Activated CD4-positive, alpha-beta T cell treated with anti-CD3 and anti-CD28 coated beads, Interleukin-2, amount 10 ng/mL, durations not matched to agents 7 days and 5 days (primary cell): ENCODE results near the gene C7orf33. TPM values are rescaled to one million over a fixed set of nuclear protein-coding genes. Genes with fewer than 3 reads are reported as not detected.

Experiments used
- CTCF ChIA-PET: fragments of 350-600 bp; sonication (Branson Sonifier 250); formaldehyde crosslinking; loops from one replicate; lab custom pipeline; 2021; ENCODE audit warnings: antibody characterized with exemption; lab: Charles Lee
- POLR2A ChIA-PET: fragments of 350-600 bp; sonication (Branson Sonifier 250); formaldehyde crosslinking; loops from one replicate; lab custom pipeline; 2021; ENCODE audit warnings: antibody characterized with exemption; lab: Charles Lee
- DNase-seq: peaks from one replicate; pipeline ENCODE4 v3.0.0-alpha.2; 2020
- H3K27ac Mint-ChIP-seq: one replicate; pipeline ENCODE4 v1.8.0; 2021; ENCODE audit warnings: mild to moderate bottlenecking, moderate library complexity, mixed read lengths
- H3K27me3 Mint-ChIP-seq: one replicate; pipeline ENCODE4 v1.8.0; 2021; ENCODE audit warnings: mixed read lengths
- H3K36me3 Mint-ChIP-seq: one replicate; pipeline ENCODE4 v1.8.0; 2021; ENCODE audit warnings: low read depth, mixed read lengths
- H3K4me1 Mint-ChIP-seq: one replicate; pipeline ENCODE4 v1.8.0; 2021; ENCODE audit warnings: mixed read lengths
- H3K4me3 Mint-ChIP-seq: one replicate; pipeline ENCODE4 v1.8.0; 2021; ENCODE audit warnings: mild to moderate bottlenecking, moderate library complexity, mixed read lengths
- H3K9me3 Mint-ChIP-seq: one replicate; pipeline ENCODE4 v1.8.0; 2021; ENCODE audit warnings: mixed read lengths
- total RNA-seq, 2 experiments: library from RNA; stranded (reverse); gene quantifications; one replicate each; pipeline ENCODE4 v1.2.3, GENCODE V29; 2021

Gene C7orf33
- total RNA-seq = not detected

DNA sequence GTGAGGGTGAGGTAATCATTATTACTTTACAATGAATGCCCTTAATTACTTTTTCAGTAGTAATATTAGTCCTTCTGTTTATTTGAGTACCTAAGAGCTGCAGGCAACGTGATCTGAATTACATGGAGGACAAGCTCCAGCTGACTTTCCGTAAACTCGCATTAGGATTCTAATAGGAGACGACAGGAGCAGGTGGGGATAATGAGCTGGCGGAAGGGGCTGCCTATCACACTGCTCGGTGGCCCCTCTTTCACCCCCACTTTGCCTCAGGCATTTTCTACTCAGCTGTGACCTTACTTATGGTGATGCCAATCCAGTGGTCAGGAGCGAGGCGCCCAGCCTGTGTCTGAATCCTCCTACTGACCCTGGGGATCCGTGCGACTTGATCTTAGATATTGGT, at the start of gene C7orf33:
C7orf33 (plus strand) TSS at position 296 of the 400 bp plus-strand sequence. CDS start 160 bp downstream, outside the sequence.
- Mint-ChIP-seq H3K27me3 (peaks cover 28% of the 10 kb centered on the region), H3K27ac (no peak within 1 kb of the TSS), H3K36me3 (no peaks in the 10 kb centered on the region), H3K4me3 (no peak within 1 kb of the TSS), H3K9me3 (no peaks in the 10 kb centered on the region), H3K4me1 (no peaks in the 10 kb centered on the region)
- no peak for DNase-seq
- ChIA-PET POLR2A (no interaction called here), CTCF (no interaction called here)

- no peaks in the 10 kb centered on the region for H3K36me3 Mint-ChIP-seq
- peaks cover 1% of the 10 kb centered on the region for H3K27me3 Mint-ChIP-seq
- CTCF ChIA-PET = no interaction called here
- H3K27ac Mint-ChIP-seq = no peak overlapping the region
- DNase-seq = no peak
- H3K4me3 Mint-ChIP-seq = no peak overlapping the region
- H3K9me3 Mint-ChIP-seq = no peaks in the 10 kb centered on the region
- POLR2A ChIA-PET = no interaction called here
- no peaks in the 10 kb centered on the region for H3K4me1 Mint-ChIP-seq
These were observed 48.6 kb upstream of the C7orf33 start for GRCh38 chr7:148541891-148542504.

GRCh38 chr7:148543302-148543701, 47.3 kb upstream of the C7orf33 start:
- Mint-ChIP-seq H3K27ac (no peak overlapping the region), H3K27me3 (peaks cover 7% of the 10 kb centered on the region), H3K9me3 (peaks cover 2% of the 10 kb centered on the region), H3K4me3 (no peak overlapping the region), H3K36me3 (no peaks in the 10 kb centered on the region), H3K4me1 (no peaks in the 10 kb centered on the region)
- ChIA-PET CTCF (no interaction called here), POLR2A (no interaction called here)
- no peak for DNase-seq

DNA sequence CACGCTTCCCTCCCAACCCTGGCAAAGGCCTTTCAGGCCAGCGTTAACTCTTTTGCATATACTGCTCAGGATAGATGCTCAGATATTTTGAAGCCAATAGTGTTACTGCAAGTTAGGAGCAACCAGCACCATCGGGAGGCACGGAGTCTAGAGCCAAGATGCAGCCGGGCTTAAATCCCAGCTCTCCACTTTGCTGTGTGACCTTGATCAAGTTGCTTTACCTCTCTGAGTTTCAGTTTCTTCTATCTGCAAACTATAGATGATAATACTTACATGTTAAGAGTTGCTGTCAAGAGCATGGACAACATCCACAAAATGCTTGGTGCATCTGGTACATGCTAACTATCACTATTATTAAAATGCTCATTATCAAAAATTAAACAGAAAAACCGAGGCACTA, 45.4 kb upstream of the C7orf33 start:
- no peak for DNase-seq
- ChIA-PET CTCF (no interaction called here), POLR2A (no interaction called here)
- no peak overlapping the region for H3K27ac Mint-ChIP-seq
- no peaks in the 10 kb centered on the region for H3K36me3 Mint-ChIP-seq
- H3K4me1 Mint-ChIP-seq = no peaks in the 10 kb centered on the region
- peaks cover 6% of the 10 kb centered on the region for H3K9me3 Mint-ChIP-seq
- H3K27me3 Mint-ChIP-seq = peaks cover 12% of the 10 kb centered on the region
- no peak overlapping the region for H3K4me3 Mint-ChIP-seq

GRCh38 chr7:148545932-148546331, 44.6 kb upstream of the C7orf33 start:
- DNase-seq = no peak
- H3K4me1 Mint-ChIP-seq = peaks cover under 1% of the 10 kb centered on the region
- no peak overlapping the region for H3K27ac Mint-ChIP-seq
- H3K9me3 Mint-ChIP-seq = peaks cover 6% of the 10 kb centered on the region
- H3K36me3 Mint-ChIP-seq = no peaks in the 10 kb centered on the region
- H3K4me3 Mint-ChIP-seq = no peak overlapping the region
- peaks cover 12% of the 10 kb centered on the region for H3K27me3 Mint-ChIP-seq
- POLR2A ChIA-PET = no interaction called here
- CTCF ChIA-PET = no interaction called here

- H3K27ac Mint-ChIP-seq = no peak overlapping the region
- H3K9me3 Mint-ChIP-seq = peaks cover 6% of the 10 kb centered on the region
- H3K36me3 Mint-ChIP-seq = no peaks in the 10 kb centered on the region
- peaks cover 13% of the 10 kb centered on the region for H3K27me3 Mint-ChIP-seq
- no peak for DNase-seq
- POLR2A ChIA-PET = no interaction called here
- peaks cover 7% of the 10 kb centered on the region for H3K4me1 Mint-ChIP-seq
- CTCF ChIA-PET = interaction anchor here (0.6 kb wide), 1 partner anchor 363 kb away, joined by 3 read pairs; no protein-coding TSS in a partner anchor
- H3K4me3 Mint-ChIP-seq = no peak overlapping the region
These were observed 43.7 kb upstream of the C7orf33 start for GRCh38 chr7:148546857-148547256.

GRCh38 chr7:148547951-148548350, 42.6 kb upstream of the C7orf33 start:
- DNase-seq = no peak
- Mint-ChIP-seq H3K4me3 (no peak overlapping the region), H3K27me3 (peaks cover 23% of the 10 kb centered on the region), H3K9me3 (peaks cover 6% of the 10 kb centered on the region), H3K36me3 (no peaks in the 10 kb centered on the region), H3K4me1 (peaks cover 7% of the 10 kb centered on the region), H3K27ac (no peak overlapping the region)
- ChIA-PET CTCF (interaction anchor here (1.1 kb wide), 1 partner anchor 8 kb away, joined by 3 read pairs; no protein-coding TSS in a partner anchor), POLR2A (interaction anchor here (0.6 kb wide), 1 partner anchor 255 kb away, joined by 4 read pairs; no protein-coding TSS in a partner anchor)

- ChIA-PET POLR2A (no interaction called here), CTCF (interaction anchor here (0.7 kb wide), 1 partner anchor 151 kb away, joined by 3 read pairs; no protein-coding TSS in a partner anchor)
- Mint-ChIP-seq H3K4me3 (no peak overlapping the region), H3K4me1 (peaks cover 27% of the 10 kb centered on the region), H3K9me3 (peaks cover 4% of the 10 kb centered on the region), H3K27me3 (peaks cover 43% of the 10 kb centered on the region), H3K27ac (no peak overlapping the region), H3K36me3 (peaks cover 2% of the 10 kb centered on the region)
- DNase-seq = no peak
These were observed 36.6 kb upstream of the C7orf33 start for GRCh38 chr7:148553979-148554378.

- ChIA-PET POLR2A (interaction anchor here (0.7 kb wide), 1 partner anchor 144 kb away, joined by 6 read pairs; no protein-coding TSS in a partner anchor), CTCF (interaction anchor here (1.9 kb wide), 1 partner anchor 12 kb away, joined by 6 read pairs; no protein-coding TSS in a partner anchor)
- no peak overlapping the region for H3K27ac Mint-ChIP-seq
- H3K9me3 Mint-ChIP-seq = peaks cover 6% of the 10 kb centered on the region
- peaks cover 2% of the 10 kb centered on the region for H3K36me3 Mint-ChIP-seq
- H3K4me3 Mint-ChIP-seq = no peak overlapping the region
- no peak for DNase-seq
- peaks cover 21% of the 10 kb centered on the region for H3K4me1 Mint-ChIP-seq
- H3K27me3 Mint-ChIP-seq = peaks cover 50% of the 10 kb centered on the region
These were observed 33.7 kb upstream of the C7orf33 start for GRCh38 chr7:148556892-148557291.

GRCh38 chr7:148558914-148559313, 31.7 kb upstream of the C7orf33 start:
- no peak overlapping the region for H3K27ac Mint-ChIP-seq
- H3K9me3 Mint-ChIP-seq = peaks cover 9% of the 10 kb centered on the region

GRCh38 chr7:148561099-148561498, 29.5 kb upstream of the C7orf33 start:
- ChIA-PET CTCF (interaction anchor here (0.6 to 0.8 kb wide), 2 partner anchors 10 to 295 kb away, joined by 3 read pairs; no protein-coding TSS in a partner anchor), POLR2A (no interaction called here)
- H3K27ac Mint-ChIP-seq = no peak overlapping the region
- peaks cover 26% of the 10 kb centered on the region for H3K4me1 Mint-ChIP-seq
- H3K36me3 Mint-ChIP-seq = peaks cover 8% of the 10 kb centered on the region
- peaks cover 25% of the 10 kb centered on the region for H3K27me3 Mint-ChIP-seq
- peaks cover 11% of the 10 kb centered on the region for H3K9me3 Mint-ChIP-seq
- no peak for DNase-seq
- H3K4me3 Mint-ChIP-seq = no peak overlapping the region

More at GRCh38 chr7:148558914-148559313, 31.7 kb upstream of the C7orf33 start:
- Mint-ChIP-seq H3K36me3 (peaks cover 5% of the 10 kb centered on the region), H3K27me3 (peaks cover 30% of the 10 kb centered on the region), H3K4me1 (peaks cover 26% of the 10 kb centered on the region), H3K4me3 (no peak overlapping the region)
- POLR2A ChIA-PET = no interaction called here
- DNase-seq = no peak
- CTCF ChIA-PET = interaction anchor here (0.5 to 1.0 kb wide), 2 partner anchors 23 to 416 kb away, joined by 3 read pairs; no protein-coding TSS in a partner anchor

GRCh38 chr7:148563583-148564274, 26.8 kb upstream of the C7orf33 start:
- CTCF ChIA-PET = interaction anchor here (0.6 kb wide), 1 partner anchor 282 kb away, joined by 3 read pairs; no protein-coding TSS in a partner anchor
- peak overlapping the region; percentile 29 for H3K4me3 Mint-ChIP-seq
- peaks cover 22% of the 10 kb centered on the region for H3K27me3 Mint-ChIP-seq
- peaks cover 25% of the 10 kb centered on the region for H3K4me1 Mint-ChIP-seq
- DNase-seq = no peak
- H3K27ac Mint-ChIP-seq = peak overlapping the region; percentile 75
- H3K9me3 Mint-ChIP-seq = peaks cover 11% of the 10 kb centered on the region
- POLR2A ChIA-PET = interaction anchor here (0.6 kb wide), 1 partner anchor 43 kb away, joined by 3 read pairs; no protein-coding TSS in a partner anchor
- peaks cover 6% of the 10 kb centered on the region for H3K36me3 Mint-ChIP-seq
